Peyer's patch (tissue), 4 donors: ENCODE results near the gene EFEMP2.

Experiments
- CTCF ChIP-seq, 6 experiments: fragments of 450-650 bp in 4 of 6; fragments of 200-600 bp in 2 of 6; sonication (generic) in 1 of 6; IDR thresholded peaks; one replicate each; pipeline ENCODE4 v1.5.1; 2017 to 2019; ENCODE audit warnings: antibody characterized with exemption in 6 of 6, mild to moderate bottlenecking in 3 of 6, moderate library complexity in 1 of 6
- POLR2A ChIP-seq, 2 donors: fragments of 450-650 bp; IDR thresholded peaks; one replicate each; pipeline ENCODE4 v1.5.1; 2017; ENCODE audit warnings: antibody characterized with exemption in 2 of 2, mild to moderate bottlenecking in 2 of 2, moderate library complexity in 2 of 2

GRCh38 chr11:65896034-65896999 lies 23.7 kb upstream of the EFEMP2 start:
- no peak for TF ChIP-seq CTCF (IDR thresholded peaks at IDR 0.05)
- no peak for TF ChIP-seq POLR2A (IDR thresholded peaks at IDR 0.05)
